Spleen (tissue), 11 donors: ENCODE results near the gene AAGAB. TPM values are rescaled to one million over a fixed set of nuclear protein-coding genes. Genes with fewer than 3 reads are reported as not detected.
"Not testable (repeated sequence)": the region's sequence is repeated elsewhere in the genome, so short reads cannot be mapped to it uniquely, and the experiment has no call there.

Source experiments
- DNase-seq: peaks from one replicate; pipeline ENCODE4 v3.0.0-alpha.2; 2020
- H3K27ac ChIP-seq, 8 donors: fragments of 200-600 bp; sonication (generic) in 7 of 8; 1 replicate in 4 of 8; 2 replicates in 4 of 8; pipeline versions ENCODE4 v1.5.0 to v1.8.0; 2016 to 2021; ENCODE audit warnings: inconsistent platforms in 4 of 8, mild to moderate bottlenecking in 4 of 8, moderate library complexity in 1 of 8
- H3K27me3 ChIP-seq, 7 donors: fragments of 200-600 bp; sonication (generic) in 6 of 7; replicated peaks in 1 of 7; 1 replicate in 4 of 7; 2 replicates in 3 of 7; pipeline versions ENCODE4 v1.5.0 to v1.8.0; 2016 to 2021; ENCODE audit warnings: inconsistent platforms in 3 of 7, mild to moderate bottlenecking in 1 of 7
- H3K36me3 ChIP-seq, 6 donors: fragments of 200-600 bp; sonication (generic) in 5 of 6; 1 replicate in 4 of 6; 2 replicates in 2 of 6; pipeline versions ENCODE4 v1.5.0 to v1.8.0; 2016 to 2021; ENCODE audit warnings: inconsistent platforms in 2 of 6
- H3K4me1 ChIP-seq, 6 donors: fragments of 200-600 bp; sonication (generic) in 5 of 6; 1 replicate in 3 of 6; 2 replicates in 3 of 6; pipeline versions ENCODE4 v1.5.0 to v1.8.0; 2016 to 2021; ENCODE audit warnings: inconsistent platforms in 3 of 6
- H3K4me3 ChIP-seq, 8 donors: fragments of 200-600 bp; sonication (generic) in 7 of 8; 1 replicate in 4 of 8; 2 replicates in 4 of 8; pipeline versions ENCODE4 v1.5.0 to v1.8.0; 2016 to 2021; ENCODE audit warnings: inconsistent platforms in 4 of 8, mild to moderate bottlenecking in 4 of 8, moderate library complexity in 2 of 8
- H3K9me3 ChIP-seq, 8 donors: fragments of 200-600 bp; sonication (generic) in 7 of 8; 1 replicate in 4 of 8; 2 replicates in 4 of 8; pipeline versions ENCODE4 v1.5.0 to v1.8.0; 2016 to 2021; ENCODE audit warnings: inconsistent platforms in 4 of 8
- CTCF ChIP-seq, 11 experiments: fragments of 200-600 bp in 7 of 11; fragments of 450-650 bp in 4 of 11; sonication (generic) in 4 of 11; IDR thresholded peaks in 8 of 11; conservative IDR thresholded peaks in 3 of 11; 1 replicate in 7 of 11; 2 replicates in 4 of 11; pipeline versions ENCODE4 v1.4.0 to v1.8.0; 2016 to 2021; ENCODE audit warnings: antibody characterized with exemption in 11 of 11, inconsistent platforms in 4 of 11, mild to moderate bottlenecking in 1 of 11
- POLR2A ChIP-seq, 3 donors: fragments of 450-650 bp; IDR thresholded peaks; one replicate each; pipeline ENCODE4 v1.5.1; 2017; ENCODE audit warnings: antibody characterized with exemption in 3 of 3, mild to moderate bottlenecking in 1 of 3
- POLR2AphosphoS5 ChIP-seq, 3 donors: sonication (generic); formaldehyde crosslinking; IDR thresholded peaks; one replicate each; pipeline ENCODE4 v1.5.1; 2017; ENCODE audit warnings: antibody characterized with exemption in 3 of 3
- WGBS, 5 donors: extraction: QIAGEN DNeasy Blood & Tissue Kit in 3 of 5; methylation state at CpG; one replicate each; pipeline versions ENCODE4 v1.1.5 to v1.1.7; 2013 to 2018; 5-methylcytosine and 5-hydroxymethylcytosine counted together
- intact Hi-C: fragments of 100-400 bp; cut with DNase I; formaldehyde crosslinking; loops from one replicate; pipeline ENCODE4 v1.15.0; 2023; ENCODE audit warnings: low total_unique reads
- polyA plus RNA-seq, 3 donors: library from polyadenylated mRNA; stranded (reverse); fragments of 200-250 nt; gene quantifications; one replicate each; pipeline ENCODE4 v1.2.1, GENCODE V29; 2013
- total RNA-seq, 7 donors: library from RNA; depleted of rRNA in 3 of 7; stranded (reverse); fragments of >200 nt in 3 of 7; fragmentation: NEBNext Ultra II Directional in 4 of 7; extraction: Animal tissue kit (Norgen Biotek cat#: 25700) in 4 of 7; gene quantifications; one replicate each; pipeline versions ENCODE4 v1.1.0 to v1.2.1, GENCODE V29; 2016 to 2021
- donor health status: healthy with polysubstance abuse.
- donor health status: DM: no; HTN: no; CAD: no; lungs with moderate emphysema.
- donor health status: DM: no; HTN: no; CAD: no.
- donor health status: Bipolar disorder and iron deficiency.
- donor health status: healthy.
- donor health status: DM: no; HTN: no; CAD: no.
- donor health status: DM: yes; HTN: yes; CAD: no.

AAGAB gene
- total and polyA plus RNA-seq, 10 donors, result 13.2 to 39.3 (median 24.5) TPM

DNA sequence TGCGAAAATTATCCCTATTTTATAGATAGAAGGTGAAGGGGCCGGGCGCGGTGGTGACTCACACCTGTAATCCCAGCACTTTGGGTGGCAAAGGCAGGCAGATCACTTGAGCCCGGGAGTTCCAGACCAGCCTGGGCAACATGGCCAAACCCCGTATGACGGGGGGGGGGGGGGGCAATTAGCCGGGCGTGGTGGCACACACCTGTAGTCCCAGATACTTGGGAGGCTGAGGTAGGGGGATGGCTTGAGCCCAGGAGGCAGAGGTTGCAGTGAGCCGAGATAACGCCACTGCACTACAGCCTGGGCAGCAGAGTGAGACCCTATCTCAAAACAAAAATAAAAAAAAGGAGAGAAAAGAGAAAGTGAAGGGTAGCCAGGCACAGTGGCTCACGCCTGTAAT, 1.4 kb downstream of the AAGAB start:
- H3K4me3 ChIP-seq, result peak overlapping the region in 6 of 8 donors; percentile 70 to 89 (median 86)
- H3K27ac ChIP-seq, result no peak overlapping the region
- no peaks in the 10 kb centered on the region for H3K36me3 ChIP-seq
- H3K27me3 ChIP-seq, result no peaks in the 10 kb centered on the region
- H3K9me3 ChIP-seq, result no peaks in the 10 kb centered on the region
- peaks cover 13 to 65% (median 30%) of the 10 kb centered on the region in 6 donors for H3K4me1 ChIP-seq
- DNase-seq, result no peak
- intact Hi-C loops, result no loop called here
- 86 to 94% (median 92%) methylated on average over 11 to 12 of the region's 12 CpGs for WGBS, 5 donors
- TF ChIP-seq POLR2AphosphoS5 (IDR thresholded peaks at IDR 0.05) (no peak), POLR2A (IDR thresholded peaks at IDR 0.05) (no peak), CTCF (IDR thresholded peaks at IDR 0.05 in 8 of 11, conservative IDR thresholded peaks at IDR 0.05 in 3 of 11) (no peak)

DNA sequence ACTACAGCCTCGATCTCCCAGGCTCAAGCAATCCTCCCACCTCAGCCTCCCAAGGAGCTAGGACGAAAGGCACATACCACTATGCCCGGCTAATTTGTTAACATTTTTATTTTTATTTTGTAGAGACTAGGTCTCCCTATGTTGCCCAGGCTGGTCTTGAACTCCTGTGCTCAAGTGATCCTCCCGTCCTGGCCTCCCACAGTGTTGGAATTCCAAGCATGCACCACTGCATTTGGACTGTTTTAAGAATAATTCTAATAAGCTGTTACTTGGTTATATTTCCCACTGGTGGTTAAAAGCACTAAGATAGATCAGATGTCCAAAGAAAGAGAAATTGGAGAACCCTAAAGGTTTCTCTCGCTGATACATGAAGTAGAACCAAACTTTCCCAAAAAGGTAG, 3.1 kb downstream of the AAGAB start:
- Histone ChIP-seq H3K36me3 (peaks cover 0 to 11% (median 2%) of the 10 kb centered on the region in 6 donors), H3K4me1 (peaks cover 13 to 67% (median 30%) of the 10 kb centered on the region in 6 donors), H3K27ac (no peak overlapping the region), H3K9me3 (peaks cover 0 to 11% (median 7%) of the 10 kb centered on the region in 8 donors), H3K4me3 (no peak overlapping the region), H3K27me3 (no peaks in the 10 kb centered on the region)
- no peak for TF ChIP-seq CTCF (IDR thresholded peaks at IDR 0.05 in 8 of 11, conservative IDR thresholded peaks at IDR 0.05 in 3 of 11)
- TF ChIP-seq POLR2A (IDR thresholded peaks at IDR 0.05), result no peak
- TF ChIP-seq POLR2AphosphoS5 (IDR thresholded peaks at IDR 0.05), result no peak
- DNase-seq, result no peak
- intact Hi-C loops, result no loop called here
- 93 to 96% (median 95%) methylated on average over 5 of the region's 5 CpGs for WGBS, 5 donors

- Histone ChIP-seq H3K4me1 (peaks cover 13 to 60% (median 21%) of the 10 kb centered on the region in 6 donors), H3K9me3 (peaks cover 0 to 12% (median 7%) of the 10 kb centered on the region in 8 donors), H3K27me3 (no peaks in the 10 kb centered on the region), H3K36me3 (peaks cover 0 to 23% (median 2%) of the 10 kb centered on the region in 6 donors), H3K4me3 (no peak overlapping the region), H3K27ac (no peak overlapping the region)
- intact Hi-C loops, result no loop called here
- DNase-seq, result no peak
- TF ChIP-seq POLR2AphosphoS5 (IDR thresholded peaks at IDR 0.05), result no peak
- no peak for TF ChIP-seq POLR2A (IDR thresholded peaks at IDR 0.05)
- no peak for TF ChIP-seq CTCF (IDR thresholded peaks at IDR 0.05 in 8 of 11, conservative IDR thresholded peaks at IDR 0.05 in 3 of 11)
Measured at GRCh38 chr15:67249830-67250229, 4.6 kb downstream of the AAGAB start.

GRCh38 chr15:67248011-67248505, 6.4 kb downstream of the AAGAB start:
- Histone ChIP-seq H3K9me3 (peaks cover 0 to 12% (median 7%) of the 10 kb centered on the region in 8 donors), H3K36me3 (peaks cover 0 to 23% (median 2%) of the 10 kb centered on the region in 6 donors), H3K4me1 (peaks cover 7 to 53% (median 13%) of the 10 kb centered on the region in 6 donors), H3K4me3 (no peak overlapping the region), H3K27ac (no peak overlapping the region), H3K27me3 (no peaks in the 10 kb centered on the region)
- no peak for DNase-seq
- intact Hi-C loops, result no loop called here
- TF ChIP-seq POLR2A (IDR thresholded peaks at IDR 0.05) (no peak), CTCF (IDR thresholded peaks at IDR 0.05 in 8 of 11, conservative IDR thresholded peaks at IDR 0.05 in 3 of 11) (no peak), POLR2AphosphoS5 (IDR thresholded peaks at IDR 0.05) (no peak)

- H3K4me3 ChIP-seq, DNase-seq, H3K27ac ChIP-seq, H3K27me3 ChIP-seq, intact Hi-C loops: not testable (repeated sequence)
- WGBS, 5 donors, result 95 to 100% (median 98%) methylated on average over 4 to 5 of the region's 5 CpGs
- peaks cover 0 to 23% (median 2%) of the 10 kb centered on the region in 6 donors for H3K36me3 ChIP-seq
- H3K9me3 ChIP-seq, result peaks cover 0 to 12% (median 7%) of the 10 kb centered on the region in 8 donors
- peaks cover 2 to 50% (median 12%) of the 10 kb centered on the region in 6 donors for H3K4me1 ChIP-seq
Measured at GRCh38 chr15:67246606-67247005, 7.9 kb downstream of the AAGAB start.
